ENCODE measurements around the gene EPG5. TPM values are rescaled to one million over a fixed set of nuclear protein-coding genes. Genes with fewer than 3 reads are reported as not detected.

The EPG5 gene
- polyA plus RNA-seq, 1 donor from 2014 or later = 18.0 TPM

GRCh38 chr18:45805551-45805950 lies 161.6 kb downstream of the EPG5 start:
- Histone ChIP-seq H3K9ac (ENCODE audit: low read length) (no peak overlapping the region), H3F3A (ENCODE audit: insufficient read depth, low read length, poor library complexity, severe bottlenecking) (no peaks in the 10 kb centered on the region), H4K20me1 (ENCODE audit: insufficient read depth) (no peaks in the 10 kb centered on the region), H3K36me3 (ENCODE audit: insufficient read depth, low read length) (no peaks in the 10 kb centered on the region), H3K9me3 (ENCODE audit: low read length) (peaks cover 3% of the 10 kb centered on the region), H3K27me3 (ENCODE audit: insufficient read depth, low read depth, low read length) (no peaks in the 10 kb centered on the region), H3K9me2 (ENCODE audit: insufficient read depth, low read length) (no peaks in the 10 kb centered on the region), H3K4me2 (ENCODE audit: low read length) (no peak overlapping the region), H2AFZ (ENCODE audit: low read depth, low read length) (no peak overlapping the region), H3K79me2 (replicated peaks; ENCODE audit: insufficient read depth, low read length) (no peaks in the 10 kb centered on the region), H3K27ac (ENCODE audit: low read length) (no peak overlapping the region), H3K4me3 (ENCODE audit: low read length) (no peak overlapping the region)
- TF ChIP-seq EZH2 (IDR thresholded peaks at IDR 0.05; ENCODE audit: borderline replicate concordance, insufficient read depth, low read length, poor library complexity, severe bottlenecking) (no peak), TAF1 (IDR thresholded peaks at IDR 0.05; ENCODE audit: low read depth) (no peak), SMC3 (conservative IDR thresholded peaks at IDR 0.05; ENCODE audit: poor library complexity) (no peak), REST (IDR thresholded peaks at IDR 0.05; ENCODE audit: borderline replicate concordance) (no peak), EP300 (conservative IDR thresholded peaks at IDR 0.05; ENCODE audit: poor library complexity, severe bottlenecking) (no peak), MXI1 (conservative IDR thresholded peaks at IDR 0.05; ENCODE audit: poor library complexity, severe bottlenecking) (no peak), POLR2AphosphoS5 (IDR thresholded peaks at IDR 0.05) (no peak)
- TF ChIP-seq, protein P1, sequence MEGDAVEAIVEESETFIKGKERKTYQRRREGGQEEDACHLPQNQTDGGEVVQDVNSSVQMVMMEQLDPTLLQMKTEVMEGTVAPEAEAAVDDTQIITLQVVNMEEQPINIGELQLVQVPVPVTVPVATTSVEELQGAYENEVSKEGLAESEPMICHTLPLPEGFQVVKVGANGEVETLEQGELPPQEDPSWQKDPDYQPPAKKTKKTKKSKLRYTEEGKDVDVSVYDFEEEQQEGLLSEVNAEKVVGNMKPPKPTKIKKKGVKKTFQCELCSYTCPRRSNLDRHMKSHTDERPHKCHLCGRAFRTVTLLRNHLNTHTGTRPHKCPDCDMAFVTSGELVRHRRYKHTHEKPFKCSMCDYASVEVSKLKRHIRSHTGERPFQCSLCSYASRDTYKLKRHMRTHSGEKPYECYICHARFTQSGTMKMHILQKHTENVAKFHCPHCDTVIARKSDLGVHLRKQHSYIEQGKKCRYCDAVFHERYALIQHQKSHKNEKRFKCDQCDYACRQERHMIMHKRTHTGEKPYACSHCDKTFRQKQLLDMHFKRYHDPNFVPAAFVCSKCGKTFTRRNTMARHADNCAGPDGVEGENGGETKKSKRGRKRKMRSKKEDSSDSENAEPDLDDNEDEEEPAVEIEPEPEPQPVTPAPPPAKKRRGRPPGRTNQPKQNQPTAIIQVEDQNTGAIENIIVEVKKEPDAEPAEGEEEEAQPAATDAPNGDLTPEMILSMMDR (IDR thresholded peaks at IDR 0.05; ENCODE audit: poor library complexity, severe bottlenecking) = no peak

GRCh38 chr18:45802814-45803492 lies 164.2 kb downstream of the EPG5 start:
- TF ChIP-seq EP300 (conservative IDR thresholded peaks at IDR 0.05; ENCODE audit: poor library complexity, severe bottlenecking) = no peak
- no peak for TF ChIP-seq REST (IDR thresholded peaks at IDR 0.05; ENCODE audit: borderline replicate concordance)
- no peak for TF ChIP-seq TAF1 (IDR thresholded peaks at IDR 0.05; ENCODE audit: low read depth)
- TF ChIP-seq MXI1 (conservative IDR thresholded peaks at IDR 0.05; ENCODE audit: poor library complexity, severe bottlenecking) = no peak
- TF ChIP-seq SMC3 (conservative IDR thresholded peaks at IDR 0.05; ENCODE audit: poor library complexity) = no peak
- no peak for TF ChIP-seq POLR2AphosphoS5 (IDR thresholded peaks at IDR 0.05)
- TF ChIP-seq, protein P1 (IDR thresholded peaks at IDR 0.05; ENCODE audit: poor library complexity, severe bottlenecking) = no peak
- no peak for TF ChIP-seq RAD21 (conservative IDR thresholded peaks at IDR 0.05)
- no peak for TF ChIP-seq EZH2 (IDR thresholded peaks at IDR 0.05; ENCODE audit: borderline replicate concordance, insufficient read depth, low read length, poor library complexity, severe bottlenecking)
- Histone ChIP-seq H3K9me3 (ENCODE audit: low read length) (peaks cover 3% of the 10 kb centered on the region), H3K27me3 (ENCODE audit: insufficient read depth, low read depth, low read length) (no peaks in the 10 kb centered on the region), H3K27ac (ENCODE audit: low read length) (no peak overlapping the region), H4K20me1 (ENCODE audit: insufficient read depth) (no peaks in the 10 kb centered on the region), H2AFZ (ENCODE audit: low read depth, low read length) (no peak overlapping the region), H3K9ac (ENCODE audit: low read length) (no peak overlapping the region), H3K79me2 (replicated peaks; ENCODE audit: insufficient read depth, low read length) (no peaks in the 10 kb centered on the region), H3K4me3 (ENCODE audit: low read length) (no peak overlapping the region), H3F3A (ENCODE audit: insufficient read depth, low read length, poor library complexity, severe bottlenecking) (no peaks in the 10 kb centered on the region), H3K9me2 (ENCODE audit: insufficient read depth, low read length) (no peaks in the 10 kb centered on the region), H3K4me2 (ENCODE audit: low read length) (no peak overlapping the region), H3K36me3 (ENCODE audit: insufficient read depth, low read length) (no peaks in the 10 kb centered on the region)
